Effector memory CD8-positive, alpha-beta T cell (primary cell): Measurements from ENCODE around the gene POU2AF3.

Experiments used
- ATAC-seq: fragments of 150-1000 bp; cut with Tn5 transposase; replicated peaks from 2 replicates; pipeline ENCODE4 v1.10.0; 2021; ENCODE audit warnings: mild to moderate bottlenecking, moderate library complexity
- DNase-seq, 3 experiments: peaks; one replicate each; pipeline ENCODE4 v3.0.0; 2021
- H3K27ac Mint-ChIP-seq, 2 donors: one replicate each; pipeline ENCODE4 v1.8.0; 2022; ENCODE audit warnings: mild to moderate bottlenecking in 2 of 2, mixed read lengths in 2 of 2, moderate library complexity in 2 of 2
- H3K27me3 Mint-ChIP-seq, 2 donors: one replicate each; pipeline ENCODE4 v1.8.0; 2022; ENCODE audit warnings: mixed read lengths in 2 of 2
- H3K36me3 Mint-ChIP-seq: one replicate; pipeline ENCODE4 v1.8.0; 2022; ENCODE audit warnings: mild to moderate bottlenecking, moderate library complexity, mixed read lengths; ENCODE audit not compliant: insufficient read depth
- H3K4me1 Mint-ChIP-seq, 2 donors: one replicate each; pipeline ENCODE4 v1.8.0; 2022; ENCODE audit warnings: low read depth in 2 of 2, mixed read lengths in 2 of 2
- H3K4me3 Mint-ChIP-seq, 2 donors: one replicate each; pipeline ENCODE4 v1.8.0; 2022; ENCODE audit warnings: mild to moderate bottlenecking in 2 of 2, mixed read lengths in 2 of 2, moderate library complexity in 2 of 2
- H3K9me3 Mint-ChIP-seq, 2 donors: one replicate each; pipeline ENCODE4 v1.8.0; 2022; ENCODE audit warnings: mixed read lengths in 2 of 2

POU2AF3 gene

DNA sequence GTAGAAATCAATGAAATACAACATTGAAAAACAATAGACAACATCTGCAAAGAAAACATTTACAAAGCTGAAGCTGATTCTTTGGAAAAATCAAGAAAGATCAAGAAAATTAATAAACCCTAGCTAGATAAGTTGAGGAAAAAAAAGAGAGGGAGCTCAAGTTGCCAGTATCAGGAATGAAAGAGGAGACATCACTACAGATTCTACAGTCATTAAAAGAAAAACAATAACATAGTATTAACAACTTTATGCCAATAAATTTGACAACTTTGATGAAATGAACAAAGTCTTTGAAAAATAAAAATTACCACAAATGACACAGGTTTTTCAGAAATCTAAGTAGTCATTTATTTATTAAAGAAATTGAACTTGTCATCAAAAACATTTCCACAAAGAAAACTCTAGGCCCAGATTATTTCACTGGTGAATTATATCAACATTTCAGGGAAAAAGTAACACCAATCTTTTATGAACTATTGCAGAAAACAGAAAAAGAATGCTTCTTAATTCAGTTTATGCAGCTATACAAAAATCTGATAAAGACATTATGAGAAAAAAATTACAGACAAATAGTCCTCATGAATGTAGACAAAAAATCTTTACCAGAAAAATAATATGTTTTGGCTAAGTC is 41.5 kb downstream of the POU2AF3 start:
- H3K27ac Mint-ChIP-seq, result no peak overlapping the region
- ATAC-seq (no peak), DNase-seq (no peak)
- peaks cover under 1 to 10% of the 10 kb centered on the region in 2 donors for H3K27me3 Mint-ChIP-seq
- H3K4me1 Mint-ChIP-seq, result no peaks in the 10 kb centered on the region
- H3K4me3 Mint-ChIP-seq, result no peak overlapping the region
- no peaks in the 10 kb centered on the region for H3K36me3 Mint-ChIP-seq
- peaks cover 0 to 1% of the 10 kb centered on the region in 2 donors for H3K9me3 Mint-ChIP-seq

- no peaks in the 10 kb centered on the region for H3K4me1 Mint-ChIP-seq
- peaks cover 24% of the 10 kb centered on the region in 2 donors for H3K27me3 Mint-ChIP-seq
- H3K4me3 Mint-ChIP-seq, result no peak overlapping the region
- DNase-seq (no peak), ATAC-seq (no peak)
- H3K36me3 Mint-ChIP-seq, result no peaks in the 10 kb centered on the region
- H3K27ac Mint-ChIP-seq, result no peak overlapping the region
- peaks cover 0 to 1% of the 10 kb centered on the region in 2 donors for H3K9me3 Mint-ChIP-seq
Observed at GRCh38 chr11:111342329-111342728, 44.0 kb downstream of the POU2AF3 start.

DNA sequence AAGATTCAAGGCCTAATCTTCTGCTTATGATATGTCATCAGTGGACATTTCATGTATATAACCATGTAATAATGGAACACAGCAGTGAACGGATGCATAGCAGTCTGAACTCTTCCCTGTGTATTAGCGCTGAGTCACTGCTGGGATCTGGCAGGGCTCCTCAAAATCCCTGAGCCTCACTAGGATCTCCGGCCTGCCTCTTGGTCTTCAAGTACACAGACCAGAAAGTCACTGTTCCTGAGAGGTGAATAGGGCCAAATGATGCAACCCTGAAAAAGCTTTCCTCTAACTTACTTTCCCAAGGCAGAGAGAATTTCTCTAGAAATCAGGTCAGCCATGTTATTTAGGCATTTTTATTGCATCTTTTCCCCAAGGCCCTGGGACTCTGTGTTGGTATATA is 45.7 kb downstream of the POU2AF3 start:
- H3K27ac Mint-ChIP-seq, result no peak overlapping the region
- no peaks in the 10 kb centered on the region for H3K36me3 Mint-ChIP-seq
- peaks cover 0 to 1% of the 10 kb centered on the region in 2 donors for H3K9me3 Mint-ChIP-seq
- H3K27me3 Mint-ChIP-seq, result peaks cover 23 to 25% of the 10 kb centered on the region in 2 donors
- no peaks in the 10 kb centered on the region for H3K4me1 Mint-ChIP-seq
- H3K4me3 Mint-ChIP-seq, result no peak overlapping the region
- ATAC-seq (no peak), DNase-seq (no peak)

DNA sequence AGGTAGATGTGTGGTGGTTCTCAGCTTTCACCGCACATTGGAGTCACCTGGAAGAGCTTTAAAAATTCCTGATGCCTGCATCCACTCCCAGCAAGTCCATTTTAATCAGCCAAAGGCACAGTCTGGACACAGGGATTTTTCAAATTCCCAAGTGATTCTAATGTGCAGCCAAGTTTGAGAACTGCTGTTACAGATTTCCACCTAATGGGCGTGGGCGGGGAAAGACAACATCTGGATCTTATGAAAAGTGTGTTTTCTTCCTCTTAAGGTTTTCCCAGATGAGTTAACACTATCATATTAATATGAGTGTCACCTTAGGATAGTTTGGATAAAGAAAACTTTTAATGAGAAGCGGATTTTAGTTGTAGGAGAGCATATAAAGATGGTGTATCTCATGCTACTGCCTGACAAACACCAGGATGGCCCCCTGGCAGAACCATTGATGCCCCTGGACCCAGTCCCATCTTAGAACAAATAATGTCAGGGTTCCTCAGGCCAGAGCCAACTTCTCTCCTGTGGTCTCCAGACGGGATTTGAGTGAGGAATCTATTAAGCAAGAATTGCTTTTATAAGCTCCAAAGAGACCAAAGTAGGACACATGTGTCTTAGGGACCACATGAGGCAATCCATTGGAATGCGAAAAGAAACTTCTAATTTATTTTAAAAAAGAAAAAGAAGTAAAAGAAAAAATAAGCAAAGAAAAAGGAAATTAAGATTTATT is 48.8 kb downstream of the POU2AF3 start:
- DNase-seq, result no peak
- no peaks in the 10 kb centered on the region for H3K4me1 Mint-ChIP-seq
- no peak overlapping the region for H3K27ac Mint-ChIP-seq
- no peak overlapping the region for H3K4me3 Mint-ChIP-seq
- H3K27me3 Mint-ChIP-seq, result peaks cover 25 to 49% of the 10 kb centered on the region in 2 donors
- no peak for ATAC-seq
- H3K36me3 Mint-ChIP-seq, result no peaks in the 10 kb centered on the region
- no peaks in the 10 kb centered on the region for H3K9me3 Mint-ChIP-seq

- no peak for DNase-seq
Observed at GRCh38 chr11:111347723-111348115, 49.4 kb downstream of the POU2AF3 start.

DNA sequence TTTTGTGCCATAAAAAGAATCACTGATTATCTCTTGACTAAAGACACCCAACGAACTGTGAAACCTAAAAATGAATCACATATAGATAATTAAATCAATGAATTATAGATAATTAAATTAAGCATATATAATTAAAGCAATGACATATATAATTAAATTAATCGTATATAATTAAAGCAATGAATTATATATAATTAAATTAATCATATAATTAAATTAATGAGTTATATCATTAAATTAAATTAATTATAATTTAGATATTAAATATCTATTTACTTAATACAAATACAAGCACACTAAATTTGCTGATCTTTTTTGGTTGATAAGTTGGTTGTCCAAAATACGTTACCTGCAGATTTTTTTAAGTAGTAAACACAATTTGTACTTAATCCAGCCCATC is 49.8 kb downstream of the POU2AF3 start:
- Mint-ChIP-seq H3K36me3 (no peaks in the 10 kb centered on the region), H3K4me3 (no peak overlapping the region), H3K27ac (no peak overlapping the region), H3K9me3 (no peaks in the 10 kb centered on the region), H3K4me1 (no peaks in the 10 kb centered on the region), H3K27me3 (peaks cover 28 to 49% of the 10 kb centered on the region in 2 donors)
- DNase-seq (no peak), ATAC-seq (no peak)

More at GRCh38 chr11:111347723-111348115, 49.4 kb downstream of the POU2AF3 start:
- no peaks in the 10 kb centered on the region for H3K36me3 Mint-ChIP-seq
- H3K4me3 Mint-ChIP-seq, result no peak overlapping the region
- no peaks in the 10 kb centered on the region for H3K9me3 Mint-ChIP-seq
- no peaks in the 10 kb centered on the region for H3K4me1 Mint-ChIP-seq
- ATAC-seq, result no peak
- H3K27ac Mint-ChIP-seq, result no peak overlapping the region
- peaks cover 25 to 49% of the 10 kb centered on the region in 2 donors for H3K27me3 Mint-ChIP-seq

- no peak overlapping the region for H3K27ac Mint-ChIP-seq
- DNase-seq (no peak), ATAC-seq (no peak)
- no peak overlapping the region for H3K4me3 Mint-ChIP-seq
- H3K27me3 Mint-ChIP-seq, result peaks cover 31 to 49% of the 10 kb centered on the region in 2 donors
- no peaks in the 10 kb centered on the region for H3K4me1 Mint-ChIP-seq
- no peaks in the 10 kb centered on the region for H3K36me3 Mint-ChIP-seq
- H3K9me3 Mint-ChIP-seq, result no peaks in the 10 kb centered on the region
Observed at GRCh38 chr11:111349191-111349695, 50.9 kb downstream of the POU2AF3 start.

DNA sequence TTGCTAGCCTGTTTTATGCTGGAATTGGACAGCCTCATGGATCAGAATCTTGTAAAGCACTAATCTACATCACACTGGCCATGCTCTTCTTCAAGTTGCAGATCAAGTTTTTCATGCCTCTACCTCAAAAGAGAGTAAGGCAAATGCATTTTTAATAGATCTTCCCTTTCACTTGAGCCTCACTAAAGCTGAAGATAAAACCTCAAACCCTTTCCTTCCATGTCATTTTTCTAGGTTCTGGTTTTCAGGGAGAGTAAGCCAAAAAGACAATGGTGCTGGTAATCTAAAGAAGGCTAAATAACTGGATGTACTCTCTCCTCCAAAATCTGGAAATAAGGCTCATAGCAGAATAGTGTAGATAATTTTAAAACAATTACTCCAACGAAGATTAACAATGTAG is 52.5 kb downstream of the POU2AF3 start:
- DNase-seq, result no peak
- no peaks in the 10 kb centered on the region for H3K36me3 Mint-ChIP-seq
- H3K27ac Mint-ChIP-seq, result no peak overlapping the region
- no peak overlapping the region for H3K4me3 Mint-ChIP-seq
- no peak for ATAC-seq
- no peaks in the 10 kb centered on the region for H3K9me3 Mint-ChIP-seq
- no peaks in the 10 kb centered on the region for H3K4me1 Mint-ChIP-seq
- peaks cover 21 to 41% of the 10 kb centered on the region in 2 donors for H3K27me3 Mint-ChIP-seq

DNA sequence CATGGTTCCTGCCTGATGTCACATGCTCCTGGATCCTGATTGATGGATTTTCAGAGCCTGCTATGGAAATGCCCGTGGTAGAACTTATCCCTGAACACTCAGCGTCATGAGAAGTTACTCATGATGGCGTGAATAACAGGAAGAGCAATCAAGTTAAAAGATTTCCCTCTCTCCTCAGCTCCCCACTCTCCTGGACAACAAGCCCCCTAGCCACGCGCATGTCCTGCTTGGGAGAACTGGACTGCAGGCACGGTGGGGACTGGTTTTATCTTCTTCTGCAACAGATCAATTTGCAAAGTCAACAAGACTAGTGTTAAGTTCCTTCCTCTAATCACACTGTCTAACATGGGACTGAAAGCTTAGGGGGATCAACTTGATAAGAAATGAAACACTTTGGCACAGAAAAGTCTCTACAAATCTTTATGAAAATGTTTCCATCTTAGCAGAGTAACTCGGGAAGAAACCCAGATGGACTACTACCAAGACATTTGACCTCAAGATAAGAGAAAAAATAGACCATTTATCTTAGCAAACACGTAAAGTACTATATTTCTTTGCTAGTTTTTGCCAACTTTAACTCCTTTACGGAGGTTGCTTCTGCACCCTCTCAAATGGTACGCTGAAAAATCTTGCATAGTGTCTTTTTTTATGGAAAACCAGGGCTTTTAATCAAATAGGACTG is 53.2 kb downstream of the POU2AF3 start:
- Mint-ChIP-seq H3K36me3 (no peaks in the 10 kb centered on the region), H3K4me3 (no peak overlapping the region), H3K27me3 (peaks cover 14 to 34% of the 10 kb centered on the region in 2 donors), H3K27ac (no peak overlapping the region), H3K9me3 (no peaks in the 10 kb centered on the region), H3K4me1 (no peaks in the 10 kb centered on the region)
- no peak for ATAC-seq
- DNase-seq, result no peak

GRCh38 chr11:111352231-111352746 is 53.9 kb downstream of the POU2AF3 start:
- Mint-ChIP-seq H3K27ac (no peak overlapping the region), H3K4me3 (no peak overlapping the region), H3K27me3 (peaks cover 7 to 26% of the 10 kb centered on the region in 2 donors), H3K9me3 (no peaks in the 10 kb centered on the region), H3K36me3 (no peaks in the 10 kb centered on the region), H3K4me1 (no peaks in the 10 kb centered on the region)
- ATAC-seq (no peak), DNase-seq (no peak)

GRCh38 chr11:111352935-111353710 is 54.8 kb downstream of the POU2AF3 start:
- H3K9me3 Mint-ChIP-seq, result no peaks in the 10 kb centered on the region
- H3K4me3 Mint-ChIP-seq, result no peak overlapping the region
- no peak for DNase-seq
- ATAC-seq, result no peak
- H3K27ac Mint-ChIP-seq, result no peak overlapping the region
- no peaks in the 10 kb centered on the region for H3K36me3 Mint-ChIP-seq
- H3K4me1 Mint-ChIP-seq, result no peaks in the 10 kb centered on the region
- peaks cover 6 to 25% of the 10 kb centered on the region in 2 donors for H3K27me3 Mint-ChIP-seq

GRCh38 chr11:111353776-111354600 is 55.6 kb downstream of the POU2AF3 start:
- peaks cover 6 to 25% of the 10 kb centered on the region in 2 donors for H3K27me3 Mint-ChIP-seq
- H3K9me3 Mint-ChIP-seq, result no peaks in the 10 kb centered on the region
- no peaks in the 10 kb centered on the region for H3K4me1 Mint-ChIP-seq
- no peak for ATAC-seq
- DNase-seq, result no peak
- H3K36me3 Mint-ChIP-seq, result no peaks in the 10 kb centered on the region
- no peak overlapping the region for H3K27ac Mint-ChIP-seq
- no peak overlapping the region for H3K4me3 Mint-ChIP-seq
